ENCODE data around the gene ATP6V1F. TPM values are rescaled to one million over a fixed set of nuclear protein-coding genes. Genes with fewer than 3 reads are reported as not detected.

ATP6V1F gene
- total and polyA plus RNA-seq, 11 donors: 91.6 to 198 (median 122) TPM

DNA sequence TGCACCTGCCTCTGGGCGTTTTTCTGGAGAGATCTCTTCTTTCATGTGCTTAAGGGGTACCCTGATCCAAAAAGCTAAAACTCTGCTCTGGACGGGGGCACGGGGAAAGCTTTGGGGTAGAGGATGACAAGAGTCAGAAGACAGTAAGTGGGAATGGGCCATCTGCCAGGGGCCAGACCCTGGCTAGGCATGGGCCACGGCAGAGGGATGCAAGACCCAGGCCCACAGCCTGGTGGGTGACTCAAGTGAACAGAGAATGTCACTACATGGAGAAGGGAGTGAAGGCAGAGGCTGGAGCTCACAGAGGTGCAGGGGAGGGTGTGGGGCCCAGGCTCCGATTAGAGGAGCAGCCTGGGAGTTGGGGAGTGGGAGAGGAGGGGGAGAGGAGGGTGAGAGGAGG lies 17.2 kb upstream of the ATP6V1F start:
- intact Hi-C loops (cut with DNase I): no loop called here
- Histone ChIP-seq H3K4me1 (peaks cover 0 to 4% (median 0%) of the 10 kb centered on the region in 12 donors), H3K9me3 (no peaks in the 10 kb centered on the region), H3K36me3 (peaks cover 0 to 100% (median 96%) of the 10 kb centered on the region in 9 donors), H3K27me3 (no peaks in the 10 kb centered on the region), H3K4me3 (no peak overlapping the region), H3K27ac (peak overlapping the region in 2 of 12 donors; percentile 9 to 51)
- TF ChIP-seq, protein P1, sequence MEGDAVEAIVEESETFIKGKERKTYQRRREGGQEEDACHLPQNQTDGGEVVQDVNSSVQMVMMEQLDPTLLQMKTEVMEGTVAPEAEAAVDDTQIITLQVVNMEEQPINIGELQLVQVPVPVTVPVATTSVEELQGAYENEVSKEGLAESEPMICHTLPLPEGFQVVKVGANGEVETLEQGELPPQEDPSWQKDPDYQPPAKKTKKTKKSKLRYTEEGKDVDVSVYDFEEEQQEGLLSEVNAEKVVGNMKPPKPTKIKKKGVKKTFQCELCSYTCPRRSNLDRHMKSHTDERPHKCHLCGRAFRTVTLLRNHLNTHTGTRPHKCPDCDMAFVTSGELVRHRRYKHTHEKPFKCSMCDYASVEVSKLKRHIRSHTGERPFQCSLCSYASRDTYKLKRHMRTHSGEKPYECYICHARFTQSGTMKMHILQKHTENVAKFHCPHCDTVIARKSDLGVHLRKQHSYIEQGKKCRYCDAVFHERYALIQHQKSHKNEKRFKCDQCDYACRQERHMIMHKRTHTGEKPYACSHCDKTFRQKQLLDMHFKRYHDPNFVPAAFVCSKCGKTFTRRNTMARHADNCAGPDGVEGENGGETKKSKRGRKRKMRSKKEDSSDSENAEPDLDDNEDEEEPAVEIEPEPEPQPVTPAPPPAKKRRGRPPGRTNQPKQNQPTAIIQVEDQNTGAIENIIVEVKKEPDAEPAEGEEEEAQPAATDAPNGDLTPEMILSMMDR (IDR thresholded peaks at IDR 0.05): no peak
- TF ChIP-seq POLR2A (IDR thresholded peaks at IDR 0.05): no peak
- DNase-seq (peak in 1 of 5 donors; percentile 54), ATAC-seq (no peak)
- 75 to 83% (median 78%) methylated on average over 5 of the region's 5 CpGs for WGBS, 4 donors

DNA sequence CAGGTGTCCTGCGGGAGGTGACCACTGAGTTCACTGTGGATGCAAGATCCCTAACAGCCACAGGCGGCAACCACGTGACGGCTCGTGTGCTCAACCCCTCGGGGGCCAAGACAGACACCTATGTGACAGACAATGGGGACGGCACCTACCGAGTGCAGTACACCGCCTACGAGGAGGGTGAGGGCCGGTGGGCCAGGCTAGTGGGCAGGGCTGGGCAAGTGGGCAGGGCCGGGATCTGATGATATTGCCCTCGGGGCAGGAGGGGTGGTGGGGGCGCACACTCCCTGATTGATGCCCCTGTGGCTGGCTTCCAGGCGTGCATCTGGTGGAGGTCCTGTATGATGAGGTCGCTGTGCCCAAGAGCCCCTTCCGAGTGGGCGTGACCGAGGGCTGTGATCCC lies 16.7 kb upstream of the ATP6V1F start:
- WGBS, 4 donors: 75 to 84% (median 82%) methylated on average over 11 to 19 of the region's 19 CpGs
- peaks cover 0 to 100% (median 97%) of the 10 kb centered on the region in 9 donors for H3K36me3 ChIP-seq
- ATAC-seq (peak in 1 of 4 donors; percentile 0), DNase-seq (no peak)
- H3K9me3 ChIP-seq: no peaks in the 10 kb centered on the region
- no peaks in the 10 kb centered on the region for H3K27me3 ChIP-seq
- H3K27ac ChIP-seq: peak overlapping the region in 1 of 12 donors; percentile 47
- TF ChIP-seq, protein P1 (IDR thresholded peaks at IDR 0.05): no peak
- no peak for TF ChIP-seq POLR2A (IDR thresholded peaks at IDR 0.05)
- intact Hi-C loops (cut with DNase I): no loop called here
- no peak overlapping the region for H3K4me3 ChIP-seq
- H3K4me1 ChIP-seq: peaks cover 0 to 4% (median 0%) of the 10 kb centered on the region in 12 donors

DNA sequence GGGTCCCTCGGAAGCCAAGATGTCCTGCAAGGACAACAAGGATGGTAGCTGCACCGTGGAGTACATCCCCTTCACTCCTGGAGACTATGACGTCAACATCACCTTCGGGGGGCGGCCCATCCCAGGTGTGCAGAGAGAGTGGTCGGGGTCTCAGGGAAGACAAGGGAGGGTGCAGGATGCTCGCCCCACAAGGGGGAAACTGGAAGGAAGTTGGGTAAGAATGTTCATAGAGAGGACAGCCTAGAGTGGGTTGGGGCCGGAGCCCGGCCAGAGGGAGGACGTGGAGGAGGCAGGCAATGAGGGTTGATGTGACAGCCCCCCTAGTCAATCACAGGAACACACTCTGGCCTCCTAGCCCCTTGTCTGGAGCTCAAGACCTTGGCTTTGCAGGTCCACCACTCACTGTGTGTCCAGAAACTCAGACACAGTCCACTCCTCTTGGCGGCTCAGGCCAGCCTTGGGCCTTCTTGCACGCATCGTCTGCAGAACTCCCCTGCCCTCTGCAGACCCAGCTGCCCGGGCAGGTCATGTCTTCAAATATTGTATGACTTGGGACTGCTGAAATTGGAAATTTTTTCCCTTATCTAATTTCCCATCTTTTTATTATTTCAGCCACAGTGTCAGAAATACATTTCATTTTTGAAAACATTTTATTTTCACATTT lies 15.7 kb upstream of the ATP6V1F start:
- Histone ChIP-seq H3K27me3 (no peaks in the 10 kb centered on the region), H3K9me3 (no peaks in the 10 kb centered on the region), H3K27ac (peak overlapping the region in 1 of 12 donors; percentile 47), H3K4me3 (no peak overlapping the region), H3K4me1 (peaks cover 0 to 4% (median 0%) of the 10 kb centered on the region in 12 donors), H3K36me3 (peaks cover 2 to 100% (median 97%) of the 10 kb centered on the region in 9 donors)
- intact Hi-C loops (cut with DNase I): no loop called here
- WGBS, 4 donors: 80 to 88% (median 82%) methylated on average over 14 of the region's 14 CpGs
- DNase-seq: no peak
- TF ChIP-seq, protein P1 (IDR thresholded peaks at IDR 0.05): no peak
- no peak for TF ChIP-seq POLR2A (IDR thresholded peaks at IDR 0.05)
- ATAC-seq: no peak

DNA sequence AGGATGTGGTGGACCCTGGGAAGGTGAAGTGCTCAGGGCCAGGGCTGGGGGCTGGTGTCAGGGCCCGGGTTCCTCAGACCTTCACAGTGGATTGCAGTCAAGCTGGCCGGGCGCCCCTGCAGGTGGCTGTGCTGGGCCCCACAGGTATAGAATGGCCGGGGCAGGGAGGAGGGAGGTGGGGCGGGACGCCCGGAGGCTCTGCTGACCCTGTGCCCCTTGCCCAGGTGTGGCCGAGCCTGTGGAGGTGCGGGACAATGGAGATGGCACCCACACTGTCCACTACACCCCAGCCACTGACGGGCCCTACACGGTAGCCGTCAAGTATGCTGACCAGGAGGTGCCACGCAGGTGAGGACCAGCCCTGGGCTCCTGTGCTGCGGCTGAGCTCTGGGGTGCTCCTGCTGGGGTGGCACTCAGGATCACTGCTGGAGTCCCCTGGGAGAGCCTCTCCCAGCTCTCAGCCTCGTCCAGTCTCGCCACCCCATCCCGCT lies 14.9 kb upstream of the ATP6V1F start:
- Histone ChIP-seq H3K9me3 (no peaks in the 10 kb centered on the region), H3K36me3 (peaks cover 4 to 100% (median 97%) of the 10 kb centered on the region in 9 donors), H3K4me3 (no peak overlapping the region), H3K27me3 (no peaks in the 10 kb centered on the region), H3K27ac (no peak overlapping the region), H3K4me1 (peaks cover 0 to 4% (median 0%) of the 10 kb centered on the region in 12 donors)
- peak in 1 of 4 donors; percentile 3 for ATAC-seq
- peak in 1 of 5 donors; percentile 59 for DNase-seq
- WGBS, 4 donors: 88 to 94% (median 91%) methylated on average over 8 to 17 of the region's 17 CpGs
- TF ChIP-seq, protein P1 (IDR thresholded peaks at IDR 0.05): no peak
- intact Hi-C loops (cut with DNase I): no loop called here
